Tibial nerve (tissue), 4 donors: ENCODE data around the gene NHERF2.

Source experiments
- EP300 ChIP-seq, 2 donors: sonication (generic); formaldehyde crosslinking; IDR thresholded peaks; one replicate each; pipeline ENCODE4 v1.6.1; 2017; ENCODE audit warnings: antibody characterized with exemption in 2 of 2, mild to moderate bottlenecking in 1 of 2
- POLR2A ChIP-seq, 2 donors: fragments of 450-650 bp; IDR thresholded peaks; one replicate each; pipeline ENCODE4 v1.6.1; 2017; ENCODE audit warnings: antibody characterized with exemption in 2 of 2, mild to moderate bottlenecking in 2 of 2, moderate library complexity in 2 of 2
- TF ChIP-seq, protein P1 (sequence below), 5 experiments: fragments of 200-600 bp in 3 of 5; fragments of 450-650 bp in 2 of 5; sonication (generic) in 3 of 5; IDR thresholded peaks; one replicate each; pipeline ENCODE4 v1.5.1; 2016 to 2019; ENCODE audit warnings: antibody characterized with exemption in 5 of 5, mild to moderate bottlenecking in 3 of 5, moderate library complexity in 2 of 5

DNA sequence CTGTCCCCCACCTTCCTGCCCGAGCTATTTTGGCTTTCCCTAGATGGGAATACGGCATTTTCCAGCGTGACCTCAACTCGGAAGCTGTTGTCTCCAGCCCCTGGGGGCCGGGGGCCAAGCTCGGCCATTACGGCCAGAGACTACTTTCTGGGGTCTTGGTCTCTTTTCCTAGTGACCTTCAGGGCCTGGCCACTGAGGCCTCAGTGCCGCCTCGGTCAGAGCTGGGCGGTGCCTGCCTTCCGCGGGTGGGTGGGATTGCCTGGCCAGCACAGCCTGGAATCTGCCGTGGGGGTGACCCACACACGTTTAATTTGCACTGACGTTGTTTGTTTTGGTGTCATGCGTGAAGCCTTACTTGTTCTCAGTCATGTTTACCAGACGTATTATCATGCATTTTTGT is 50.3 kb downstream of the NHERF2 start:
- TF ChIP-seq, protein P1, sequence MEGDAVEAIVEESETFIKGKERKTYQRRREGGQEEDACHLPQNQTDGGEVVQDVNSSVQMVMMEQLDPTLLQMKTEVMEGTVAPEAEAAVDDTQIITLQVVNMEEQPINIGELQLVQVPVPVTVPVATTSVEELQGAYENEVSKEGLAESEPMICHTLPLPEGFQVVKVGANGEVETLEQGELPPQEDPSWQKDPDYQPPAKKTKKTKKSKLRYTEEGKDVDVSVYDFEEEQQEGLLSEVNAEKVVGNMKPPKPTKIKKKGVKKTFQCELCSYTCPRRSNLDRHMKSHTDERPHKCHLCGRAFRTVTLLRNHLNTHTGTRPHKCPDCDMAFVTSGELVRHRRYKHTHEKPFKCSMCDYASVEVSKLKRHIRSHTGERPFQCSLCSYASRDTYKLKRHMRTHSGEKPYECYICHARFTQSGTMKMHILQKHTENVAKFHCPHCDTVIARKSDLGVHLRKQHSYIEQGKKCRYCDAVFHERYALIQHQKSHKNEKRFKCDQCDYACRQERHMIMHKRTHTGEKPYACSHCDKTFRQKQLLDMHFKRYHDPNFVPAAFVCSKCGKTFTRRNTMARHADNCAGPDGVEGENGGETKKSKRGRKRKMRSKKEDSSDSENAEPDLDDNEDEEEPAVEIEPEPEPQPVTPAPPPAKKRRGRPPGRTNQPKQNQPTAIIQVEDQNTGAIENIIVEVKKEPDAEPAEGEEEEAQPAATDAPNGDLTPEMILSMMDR (IDR thresholded peaks at IDR 0.05) = no peak
- TF ChIP-seq POLR2A (IDR thresholded peaks at IDR 0.05) (no peak), EP300 (IDR thresholded peaks at IDR 0.05) (no peak)
